Measurements from ENCODE around the gene DLX4. TPM values are rescaled to one million over a fixed set of nuclear protein-coding genes. Genes with fewer than 3 reads are reported as not detected.

DLX4 gene
- total RNA-seq, 2 donors from 2014 or later: 0.71 TPM; not detected in 1

DNA sequence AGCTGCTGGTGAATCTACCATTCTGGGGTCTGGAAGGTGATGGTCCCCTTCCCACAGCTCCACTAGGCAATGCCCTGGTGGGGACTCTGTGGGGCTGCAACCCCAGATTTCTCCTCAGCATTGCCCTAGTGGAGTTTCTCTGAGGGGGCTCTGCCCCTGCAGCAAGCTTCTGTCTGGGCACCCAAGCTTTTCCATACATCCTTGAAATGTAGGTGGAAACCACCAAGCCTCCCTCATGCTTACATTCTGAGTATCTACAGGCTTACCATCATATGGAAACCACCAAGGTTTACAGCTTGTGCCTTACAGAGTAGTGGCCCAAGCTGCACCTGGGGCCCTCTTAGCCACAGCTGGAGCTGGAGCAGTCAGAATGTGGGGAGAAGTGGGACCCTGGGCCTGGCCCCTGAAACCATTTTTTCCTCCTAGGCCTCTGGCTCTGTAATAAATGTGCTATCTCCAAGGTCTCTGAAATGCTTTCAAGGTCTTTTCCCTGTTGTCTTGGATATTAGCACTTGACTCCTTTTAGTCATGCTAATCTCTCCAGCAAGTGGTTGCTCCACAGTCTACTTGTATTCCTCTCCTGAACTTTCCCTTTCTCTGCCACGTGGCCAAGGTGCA lies 45.6 kb downstream of the DLX4 start:
- Histone ChIP-seq H3K36me3 (no peaks in the 10 kb centered on the region), H3K27ac (no peak overlapping the region), H3K4me1 (no peaks in the 10 kb centered on the region), H3K9me3 (peaks cover 0 to 31% of the 10 kb centered on the region in 2 donors), H3K27me3 (no peaks in the 10 kb centered on the region), H3K4me3 (no peak overlapping the region)
- peak; percentile 7 for DNase-seq (ENCODE audit: low spot score)
- TF ChIP-seq, protein P1, sequence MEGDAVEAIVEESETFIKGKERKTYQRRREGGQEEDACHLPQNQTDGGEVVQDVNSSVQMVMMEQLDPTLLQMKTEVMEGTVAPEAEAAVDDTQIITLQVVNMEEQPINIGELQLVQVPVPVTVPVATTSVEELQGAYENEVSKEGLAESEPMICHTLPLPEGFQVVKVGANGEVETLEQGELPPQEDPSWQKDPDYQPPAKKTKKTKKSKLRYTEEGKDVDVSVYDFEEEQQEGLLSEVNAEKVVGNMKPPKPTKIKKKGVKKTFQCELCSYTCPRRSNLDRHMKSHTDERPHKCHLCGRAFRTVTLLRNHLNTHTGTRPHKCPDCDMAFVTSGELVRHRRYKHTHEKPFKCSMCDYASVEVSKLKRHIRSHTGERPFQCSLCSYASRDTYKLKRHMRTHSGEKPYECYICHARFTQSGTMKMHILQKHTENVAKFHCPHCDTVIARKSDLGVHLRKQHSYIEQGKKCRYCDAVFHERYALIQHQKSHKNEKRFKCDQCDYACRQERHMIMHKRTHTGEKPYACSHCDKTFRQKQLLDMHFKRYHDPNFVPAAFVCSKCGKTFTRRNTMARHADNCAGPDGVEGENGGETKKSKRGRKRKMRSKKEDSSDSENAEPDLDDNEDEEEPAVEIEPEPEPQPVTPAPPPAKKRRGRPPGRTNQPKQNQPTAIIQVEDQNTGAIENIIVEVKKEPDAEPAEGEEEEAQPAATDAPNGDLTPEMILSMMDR (IDR thresholded peaks at IDR 0.05): no peak

DNA sequence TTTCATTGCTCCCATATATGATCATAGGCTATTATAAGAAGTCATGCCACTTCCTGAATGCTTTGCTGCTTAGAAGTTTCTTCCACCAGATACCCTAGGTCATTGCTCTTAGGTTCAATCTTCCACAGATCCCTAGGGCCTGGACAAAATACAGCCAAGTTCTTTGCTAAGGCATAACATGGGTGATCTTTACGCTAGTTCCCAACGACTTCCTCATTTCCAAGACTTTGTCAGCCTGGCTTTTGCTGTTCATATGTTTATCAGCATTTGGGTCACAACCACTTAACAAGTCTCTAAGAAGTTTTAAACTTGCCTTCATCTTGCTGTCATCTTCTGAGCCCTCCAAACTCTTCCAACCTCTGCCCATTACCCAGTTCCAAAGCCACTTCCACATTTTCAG lies 46.2 kb downstream of the DLX4 start:
- peaks cover 0 to 26% of the 10 kb centered on the region in 2 donors for H3K9me3 ChIP-seq
- no peaks in the 10 kb centered on the region for H3K4me1 ChIP-seq
- TF ChIP-seq, protein P1 (IDR thresholded peaks at IDR 0.05): no peak
- no peaks in the 10 kb centered on the region for H3K36me3 ChIP-seq
- H3K27ac ChIP-seq: no peak overlapping the region
- no peak overlapping the region for H3K4me3 ChIP-seq
- H3K27me3 ChIP-seq: no peaks in the 10 kb centered on the region
- no peak for DNase-seq (ENCODE audit: low spot score)

DNA sequence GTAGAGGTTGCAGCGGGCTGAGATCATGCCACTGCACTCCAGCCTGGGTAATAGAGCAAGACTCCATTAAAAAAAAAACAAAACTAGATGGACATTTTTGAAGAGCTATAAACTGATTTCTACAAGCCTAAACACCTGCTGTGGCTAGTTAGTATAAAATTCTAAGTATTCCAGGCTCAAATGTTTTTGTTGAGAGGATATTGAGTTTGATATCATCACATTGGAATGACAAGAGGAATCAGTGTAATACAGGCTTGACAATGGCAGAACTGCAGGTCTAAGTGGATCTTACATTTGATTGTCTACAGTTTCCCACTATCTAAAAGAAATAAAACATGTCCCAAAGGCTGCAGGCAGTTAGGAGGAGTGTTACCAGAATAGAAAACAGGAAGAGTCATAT lies 49.9 kb downstream of the DLX4 start:
- Histone ChIP-seq H3K4me1 (peaks cover 0 to 9% of the 10 kb centered on the region in 2 donors), H3K27me3 (no peaks in the 10 kb centered on the region), H3K27ac (no peak overlapping the region), H3K4me3 (no peak overlapping the region), H3K9me3 (peaks cover 0 to 7% of the 10 kb centered on the region in 2 donors), H3K36me3 (no peaks in the 10 kb centered on the region)
- no peak for DNase-seq (ENCODE audit: low spot score)
- TF ChIP-seq, protein P1 (IDR thresholded peaks at IDR 0.05): no peak

DNA sequence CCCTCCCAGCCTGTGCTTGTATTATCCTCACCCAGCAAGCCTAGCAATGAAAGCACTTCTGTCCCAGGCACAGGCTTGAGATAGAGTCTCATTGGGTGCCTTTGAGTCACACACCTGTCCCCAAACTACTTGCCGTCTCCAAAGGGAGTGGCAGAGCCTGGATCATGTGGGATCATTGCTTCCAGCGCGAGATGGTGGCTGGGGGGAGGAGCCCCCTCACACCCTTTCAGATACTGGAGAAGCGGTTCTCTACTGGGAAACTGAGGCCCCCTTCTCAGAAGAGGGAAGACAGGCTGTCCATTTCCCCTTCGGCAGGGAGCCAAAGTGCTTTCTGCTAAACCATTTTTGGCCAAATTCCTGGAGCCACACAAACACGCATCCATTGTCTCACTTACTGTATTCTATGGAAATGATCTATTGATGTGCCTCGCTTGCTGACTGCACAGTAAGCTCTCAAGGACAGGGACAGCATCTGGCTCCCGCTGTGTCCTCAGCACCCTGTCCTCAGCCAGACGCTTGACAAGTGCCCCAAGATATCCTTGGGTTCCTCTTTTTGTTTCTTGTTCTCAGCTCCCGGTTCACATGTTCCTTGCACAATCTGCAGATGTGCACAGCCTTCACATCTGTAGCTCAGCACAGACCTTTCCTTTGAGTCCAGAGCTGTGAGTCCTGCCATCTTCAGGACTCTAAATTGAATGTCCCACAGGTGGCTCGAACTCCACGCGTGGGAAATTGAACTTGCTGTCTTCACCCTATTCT lies 52.0 kb downstream of the DLX4 start:
- Histone ChIP-seq H3K9me3 (no peaks in the 10 kb centered on the region), H3K36me3 (no peaks in the 10 kb centered on the region), H3K4me1 (peaks cover 0 to 9% of the 10 kb centered on the region in 2 donors), H3K4me3 (no peak overlapping the region), H3K27me3 (no peaks in the 10 kb centered on the region), H3K27ac (no peak overlapping the region)
- TF ChIP-seq, protein P1 (IDR thresholded peaks at IDR 0.05): no peak
- peak; percentile 42 for DNase-seq (ENCODE audit: low spot score)

DNA sequence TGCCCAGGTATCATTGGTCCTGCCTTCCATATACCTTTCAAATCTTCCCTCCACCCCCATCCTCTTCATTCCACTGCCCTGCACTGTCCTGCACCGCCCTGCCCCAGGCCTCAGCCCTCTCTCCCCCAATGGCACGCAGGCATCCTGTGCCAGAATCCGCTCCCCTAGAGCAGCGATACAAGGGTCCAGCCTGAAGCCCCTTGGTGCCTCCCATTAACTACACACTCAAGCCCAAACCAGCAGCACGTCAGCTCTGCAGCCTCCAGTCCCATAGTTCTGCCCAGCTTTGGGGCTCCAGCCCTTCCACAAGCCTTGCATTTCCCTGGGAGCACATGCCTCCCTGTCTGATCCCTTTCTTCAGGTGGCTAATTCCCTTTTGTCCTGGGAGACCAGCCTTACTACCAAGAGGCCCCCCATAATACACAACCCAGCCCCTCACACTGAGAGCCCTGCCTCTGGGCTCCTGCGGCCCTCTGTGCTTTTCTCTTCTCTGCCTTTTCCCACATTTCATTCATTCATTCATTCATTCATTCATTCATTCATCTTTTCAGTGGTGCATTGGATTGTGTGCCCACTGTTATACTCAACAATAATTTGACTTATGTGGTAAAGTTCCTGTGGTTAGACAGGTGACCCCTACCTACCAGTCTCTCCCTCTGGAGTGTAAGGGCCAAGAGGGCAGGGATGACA lies 52.8 kb downstream of the DLX4 start:
- H3K36me3 ChIP-seq: no peaks in the 10 kb centered on the region
- DNase-seq (ENCODE audit: low spot score): peak; percentile 9
- TF ChIP-seq, protein P1 (IDR thresholded peaks at IDR 0.05): no peak
- no peak overlapping the region for H3K27ac ChIP-seq
- peaks cover 0 to 9% of the 10 kb centered on the region in 2 donors for H3K4me1 ChIP-seq
- no peak overlapping the region for H3K4me3 ChIP-seq
- H3K27me3 ChIP-seq: no peaks in the 10 kb centered on the region
- H3K9me3 ChIP-seq: no peaks in the 10 kb centered on the region
